Pulmonary artery endothelial cell (primary cell): ENCODE data around the gene SHTN1. TPM values are rescaled to one million over a fixed set of nuclear protein-coding genes. Genes with fewer than 3 reads are reported as not detected.

Experiments used
- DNase-seq: peaks from one replicate; pipeline ENCODE4 v3.0.0-alpha.2; 2011; ENCODE audit warnings: low read depth, low spot score
- total RNA-seq: library from RNA; depleted of rRNA; stranded (reverse); fragments of >200 nt; gene quantifications from 2 replicates; pipeline ENCODE4 v1.2.3, GENCODE V29; 2014

Gene SHTN1
- total RNA-seq, 1 donor from 2014 or later = 3.2 TPM

GRCh38 chr10:116836083-116836482 is 168.9 kb downstream of the SHTN1 start:
- no peak for DNase-seq

- DNase-seq = no peak
Observed at GRCh38 chr10:116835658-116836057, 169.3 kb downstream of the SHTN1 start.

GRCh38 chr10:116833986-116834985 is 170.7 kb downstream of the SHTN1 start:
- DNase-seq = no peak

- DNase-seq = no peak
Observed at GRCh38 chr10:116831790-116832189, 173.2 kb downstream of the SHTN1 start.

Other genes starting within 250 kb of the SHTN1 start
- gene ENO4, start 155.7 kb downstream of the SHTN1 start, total RNA-seq = under 0.01 and 0.07 TPM in 2 replicates
- not detected in 2 replicates for gene VAX1, start 133.1 kb upstream of the SHTN1 start, total RNA-seq
- not detected in 2 replicates for gene KCNK18, start 192.3 kb upstream of the SHTN1 start, total RNA-seq
- gene SLC18A2, start 235.9 kb upstream of the SHTN1 start, total RNA-seq = 0.04 TPM in 1 of 2 replicates, not detected in the other